ENCODE measurements around the gene SERPINA12.

Gene SERPINA12

DNA sequence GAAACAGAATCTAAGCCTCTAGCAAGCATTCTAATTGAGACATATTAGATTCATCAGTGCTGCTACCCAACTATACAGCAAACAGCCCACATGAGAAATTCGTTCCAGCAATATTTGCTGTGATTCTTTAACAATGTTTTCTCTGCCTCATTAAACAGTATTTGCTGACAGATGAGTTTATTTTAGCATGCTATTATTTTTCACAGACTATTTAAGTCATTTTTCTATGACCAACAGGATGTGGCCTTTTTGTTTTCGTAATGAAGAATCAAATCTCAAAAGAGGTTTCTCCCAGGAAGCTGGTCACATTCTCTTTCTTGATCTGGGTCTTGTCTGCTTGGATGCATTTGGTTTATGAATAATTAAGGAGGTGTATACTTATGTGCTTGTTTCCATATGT, 23.2 kb upstream of the SERPINA12 start:
- H3K4me3 ChIP-seq (replicated peaks; ENCODE audit: insufficient read depth, low read length) = no peak overlapping the region
- no peaks in the 10 kb centered on the region for H3K27me3 ChIP-seq (ENCODE audit: insufficient read depth, poor library complexity, severe bottlenecking)
- no peak for DNase-seq (ENCODE audit: low read depth in 1 of 2, low spot score in 1 of 2)
- TF ChIP-seq, protein P1, sequence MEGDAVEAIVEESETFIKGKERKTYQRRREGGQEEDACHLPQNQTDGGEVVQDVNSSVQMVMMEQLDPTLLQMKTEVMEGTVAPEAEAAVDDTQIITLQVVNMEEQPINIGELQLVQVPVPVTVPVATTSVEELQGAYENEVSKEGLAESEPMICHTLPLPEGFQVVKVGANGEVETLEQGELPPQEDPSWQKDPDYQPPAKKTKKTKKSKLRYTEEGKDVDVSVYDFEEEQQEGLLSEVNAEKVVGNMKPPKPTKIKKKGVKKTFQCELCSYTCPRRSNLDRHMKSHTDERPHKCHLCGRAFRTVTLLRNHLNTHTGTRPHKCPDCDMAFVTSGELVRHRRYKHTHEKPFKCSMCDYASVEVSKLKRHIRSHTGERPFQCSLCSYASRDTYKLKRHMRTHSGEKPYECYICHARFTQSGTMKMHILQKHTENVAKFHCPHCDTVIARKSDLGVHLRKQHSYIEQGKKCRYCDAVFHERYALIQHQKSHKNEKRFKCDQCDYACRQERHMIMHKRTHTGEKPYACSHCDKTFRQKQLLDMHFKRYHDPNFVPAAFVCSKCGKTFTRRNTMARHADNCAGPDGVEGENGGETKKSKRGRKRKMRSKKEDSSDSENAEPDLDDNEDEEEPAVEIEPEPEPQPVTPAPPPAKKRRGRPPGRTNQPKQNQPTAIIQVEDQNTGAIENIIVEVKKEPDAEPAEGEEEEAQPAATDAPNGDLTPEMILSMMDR (IDR thresholded peaks at IDR 0.05; ENCODE audit: insufficient read depth, low read length) = no peak
- TF ChIP-seq POLR2AphosphoS5 (IDR thresholded peaks at IDR 0.05; ENCODE audit: low read depth) = no peak
- TF ChIP-seq SPI1 (IDR thresholded peaks at IDR 0.05; ENCODE audit: borderline replicate concordance, low read depth) = no peak
- no peak overlapping the region for H3K27ac ChIP-seq (replicated peaks)

DNA sequence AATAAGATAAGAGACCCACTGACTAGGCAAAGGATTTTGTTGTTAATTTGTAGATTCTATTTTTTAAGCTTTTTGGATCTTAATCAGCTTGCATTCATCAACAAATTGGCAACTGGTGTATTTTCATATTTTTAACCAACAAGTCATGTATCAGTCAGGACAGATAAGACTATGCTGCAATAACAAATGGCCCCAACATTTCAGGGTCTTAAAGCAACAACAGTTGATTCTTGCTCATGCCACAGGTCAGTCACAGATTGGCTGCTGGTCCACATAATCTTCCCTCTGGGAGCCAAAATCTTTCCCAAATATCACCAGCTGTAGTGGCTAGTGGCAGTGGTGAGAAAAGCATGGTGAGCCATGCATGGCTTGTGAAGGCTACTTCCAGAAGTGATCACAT, 21.9 kb upstream of the SERPINA12 start:
- DNase-seq (ENCODE audit: low read depth in 1 of 2, low spot score in 1 of 2) = no peak
- no peak overlapping the region for H3K27ac ChIP-seq (replicated peaks)
- H3K4me3 ChIP-seq (replicated peaks; ENCODE audit: insufficient read depth, low read length) = no peak overlapping the region
- no peaks in the 10 kb centered on the region for H3K27me3 ChIP-seq (ENCODE audit: insufficient read depth, poor library complexity, severe bottlenecking)
- TF ChIP-seq POLR2AphosphoS5 (IDR thresholded peaks at IDR 0.05; ENCODE audit: low read depth) (no peak), SPI1 (IDR thresholded peaks at IDR 0.05; ENCODE audit: borderline replicate concordance, low read depth) (no peak), GABPA (IDR thresholded peaks at IDR 0.05; ENCODE audit: low read depth) (no peak)
- TF ChIP-seq, protein P1 (IDR thresholded peaks at IDR 0.05; ENCODE audit: insufficient read depth, low read length) = no peak
- TF ChIP-seq, protein P2, sequence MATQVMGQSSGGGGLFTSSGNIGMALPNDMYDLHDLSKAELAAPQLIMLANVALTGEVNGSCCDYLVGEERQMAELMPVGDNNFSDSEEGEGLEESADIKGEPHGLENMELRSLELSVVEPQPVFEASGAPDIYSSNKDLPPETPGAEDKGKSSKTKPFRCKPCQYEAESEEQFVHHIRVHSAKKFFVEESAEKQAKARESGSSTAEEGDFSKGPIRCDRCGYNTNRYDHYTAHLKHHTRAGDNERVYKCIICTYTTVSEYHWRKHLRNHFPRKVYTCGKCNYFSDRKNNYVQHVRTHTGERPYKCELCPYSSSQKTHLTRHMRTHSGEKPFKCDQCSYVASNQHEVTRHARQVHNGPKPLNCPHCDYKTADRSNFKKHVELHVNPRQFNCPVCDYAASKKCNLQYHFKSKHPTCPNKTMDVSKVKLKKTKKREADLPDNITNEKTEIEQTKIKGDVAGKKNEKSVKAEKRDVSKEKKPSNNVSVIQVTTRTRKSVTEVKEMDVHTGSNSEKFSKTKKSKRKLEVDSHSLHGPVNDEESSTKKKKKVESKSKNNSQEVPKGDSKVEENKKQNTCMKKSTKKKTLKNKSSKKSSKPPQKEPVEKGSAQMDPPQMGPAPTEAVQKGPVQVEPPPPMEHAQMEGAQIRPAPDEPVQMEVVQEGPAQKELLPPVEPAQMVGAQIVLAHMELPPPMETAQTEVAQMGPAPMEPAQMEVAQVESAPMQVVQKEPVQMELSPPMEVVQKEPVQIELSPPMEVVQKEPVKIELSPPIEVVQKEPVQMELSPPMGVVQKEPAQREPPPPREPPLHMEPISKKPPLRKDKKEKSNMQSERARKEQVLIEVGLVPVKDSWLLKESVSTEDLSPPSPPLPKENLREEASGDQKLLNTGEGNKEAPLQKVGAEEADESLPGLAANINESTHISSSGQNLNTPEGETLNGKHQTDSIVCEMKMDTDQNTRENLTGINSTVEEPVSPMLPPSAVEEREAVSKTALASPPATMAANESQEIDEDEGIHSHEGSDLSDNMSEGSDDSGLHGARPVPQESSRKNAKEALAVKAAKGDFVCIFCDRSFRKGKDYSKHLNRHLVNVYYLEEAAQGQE (IDR thresholded peaks at IDR 0.05; ENCODE audit: insufficient replicate concordance, low read depth) = no peak

DNA sequence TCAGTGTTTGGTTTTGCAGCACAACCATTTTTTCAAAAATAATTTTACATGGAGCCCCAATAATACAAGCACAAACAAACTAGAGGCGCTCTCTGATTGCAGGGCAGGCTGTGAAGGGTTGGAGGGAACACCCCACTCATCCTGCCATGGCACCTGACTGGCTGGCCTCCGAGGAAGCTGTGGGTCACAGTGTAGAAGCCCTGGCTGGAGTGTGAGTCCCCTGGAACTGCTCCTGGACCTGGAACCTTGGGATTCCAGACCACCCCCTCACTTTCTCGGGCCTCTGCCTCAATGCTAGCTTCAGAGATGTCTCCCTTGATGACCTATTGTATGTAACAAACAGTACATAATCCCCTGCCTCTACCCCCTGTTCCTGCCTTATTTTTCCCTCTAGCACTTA, 14.8 kb upstream of the SERPINA12 start:
- no peak for TF ChIP-seq SPI1 (IDR thresholded peaks at IDR 0.05; ENCODE audit: borderline replicate concordance, low read depth)
- no peak for TF ChIP-seq GABPA (IDR thresholded peaks at IDR 0.05; ENCODE audit: low read depth)
- TF ChIP-seq, protein P2 (IDR thresholded peaks at IDR 0.05; ENCODE audit: insufficient replicate concordance, low read depth) = no peak
- TF ChIP-seq, protein P1 (IDR thresholded peaks at IDR 0.05; ENCODE audit: insufficient read depth, low read length) = no peak
- TF ChIP-seq POLR2AphosphoS5 (IDR thresholded peaks at IDR 0.05; ENCODE audit: low read depth) = no peak
- no peak for DNase-seq (ENCODE audit: low read depth in 1 of 2, low spot score in 1 of 2)
- no peak overlapping the region for H3K4me3 ChIP-seq (replicated peaks; ENCODE audit: insufficient read depth, low read length)
- H3K27ac ChIP-seq (replicated peaks) = no peak overlapping the region
- H3K27me3 ChIP-seq (ENCODE audit: insufficient read depth, poor library complexity, severe bottlenecking) = no peaks in the 10 kb centered on the region

DNA sequence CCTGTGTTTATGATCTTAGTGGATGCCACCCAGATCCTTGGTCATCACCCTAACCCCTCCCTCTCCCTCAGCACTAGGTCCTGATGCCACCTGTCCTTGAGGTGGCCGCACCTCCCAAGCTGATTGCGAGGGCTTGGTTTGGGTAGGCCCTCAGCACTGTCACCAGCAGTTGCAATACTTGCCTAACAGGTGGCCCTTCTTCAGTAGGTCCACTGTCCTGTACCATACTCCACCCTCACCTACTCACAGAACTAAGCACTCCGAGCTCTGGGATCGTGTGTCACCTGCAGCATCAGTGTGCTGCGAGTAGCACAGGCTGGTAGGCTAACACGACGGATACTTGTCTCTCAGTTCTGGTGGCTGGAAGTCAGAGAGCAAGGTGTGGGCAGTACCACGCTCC, 14.0 kb upstream of the SERPINA12 start:
- Histone ChIP-seq H3K27ac (replicated peaks) (no peak overlapping the region), H3K27me3 (ENCODE audit: insufficient read depth, poor library complexity, severe bottlenecking) (no peaks in the 10 kb centered on the region), H3K4me3 (replicated peaks; ENCODE audit: insufficient read depth, low read length) (no peak overlapping the region)
- DNase-seq (ENCODE audit: low read depth in 1 of 2, low spot score in 1 of 2) = no peak
- TF ChIP-seq, protein P2 (IDR thresholded peaks at IDR 0.05; ENCODE audit: insufficient replicate concordance, low read depth) = no peak
- TF ChIP-seq, protein P1 (IDR thresholded peaks at IDR 0.05; ENCODE audit: insufficient read depth, low read length) = no peak
- TF ChIP-seq POLR2AphosphoS5 (IDR thresholded peaks at IDR 0.05; ENCODE audit: low read depth) = no peak

Data from HL-60 (cell line).